NB4 (cell line): ENCODE measurements around the gene SNED1.

Experiments used
- MYC ChIP-seq: IDR thresholded peaks from 2 replicates; pipeline ENCODE4 v1.6.1; 2011; ENCODE audit warnings: low read depth, low read length
- POLR2A ChIP-seq: IDR thresholded peaks from 2 replicates; pipeline ENCODE4 v1.6.1; 2011; ENCODE audit warnings: mild to moderate bottlenecking; ENCODE audit not compliant: insufficient read length; ENCODE audit errors: extremely low read depth
- TF ChIP-seq, protein P1 (sequence below): IDR thresholded peaks from one replicate; pipeline ENCODE4 v1.5.1; 2012; ENCODE audit warnings: low read depth, low read length

DNA sequence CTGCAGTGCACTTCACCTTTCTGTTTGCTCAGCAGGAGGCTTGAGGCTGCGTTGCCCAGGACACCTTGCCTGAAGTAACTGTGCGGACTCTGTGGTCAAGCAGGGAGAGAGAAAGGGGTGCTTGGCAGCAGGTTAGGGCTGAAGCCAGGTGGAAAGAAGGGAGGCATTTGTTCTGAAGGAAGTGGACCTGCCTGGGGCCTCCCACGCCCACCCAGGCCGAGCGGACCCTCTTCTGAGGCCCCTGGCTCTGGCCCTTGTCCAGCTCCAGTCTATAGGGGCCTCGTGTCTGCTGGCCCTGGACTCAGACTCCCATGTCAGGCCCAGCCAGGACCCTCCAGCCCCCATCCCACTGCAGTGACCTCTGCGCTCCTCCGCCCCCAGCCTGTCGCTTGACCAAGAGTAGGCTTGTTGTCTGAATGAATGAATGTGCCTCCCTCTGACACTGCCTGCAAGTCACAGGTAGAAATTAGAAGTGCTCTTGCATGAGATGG is 2.5 kb downstream of the SNED1 start:
- TF ChIP-seq POLR2A (no peak), MYC (no peak)
- TF ChIP-seq, protein P1, sequence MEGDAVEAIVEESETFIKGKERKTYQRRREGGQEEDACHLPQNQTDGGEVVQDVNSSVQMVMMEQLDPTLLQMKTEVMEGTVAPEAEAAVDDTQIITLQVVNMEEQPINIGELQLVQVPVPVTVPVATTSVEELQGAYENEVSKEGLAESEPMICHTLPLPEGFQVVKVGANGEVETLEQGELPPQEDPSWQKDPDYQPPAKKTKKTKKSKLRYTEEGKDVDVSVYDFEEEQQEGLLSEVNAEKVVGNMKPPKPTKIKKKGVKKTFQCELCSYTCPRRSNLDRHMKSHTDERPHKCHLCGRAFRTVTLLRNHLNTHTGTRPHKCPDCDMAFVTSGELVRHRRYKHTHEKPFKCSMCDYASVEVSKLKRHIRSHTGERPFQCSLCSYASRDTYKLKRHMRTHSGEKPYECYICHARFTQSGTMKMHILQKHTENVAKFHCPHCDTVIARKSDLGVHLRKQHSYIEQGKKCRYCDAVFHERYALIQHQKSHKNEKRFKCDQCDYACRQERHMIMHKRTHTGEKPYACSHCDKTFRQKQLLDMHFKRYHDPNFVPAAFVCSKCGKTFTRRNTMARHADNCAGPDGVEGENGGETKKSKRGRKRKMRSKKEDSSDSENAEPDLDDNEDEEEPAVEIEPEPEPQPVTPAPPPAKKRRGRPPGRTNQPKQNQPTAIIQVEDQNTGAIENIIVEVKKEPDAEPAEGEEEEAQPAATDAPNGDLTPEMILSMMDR, result no peak
